Ovary (tissue), 9 donors: Measurements from ENCODE around the gene CEP131. TPM values are rescaled to one million over a fixed set of nuclear protein-coding genes. Genes with fewer than 3 reads are reported as not detected.

Experiments
- DNase-seq, 5 donors: peaks; one replicate each; pipeline ENCODE4 v3.0.0-alpha.2; 2019 to 2020
- H3K27ac ChIP-seq, 2 donors: fragments of 200-600 bp; one replicate each; pipeline versions ENCODE4 v1.5.1 to v1.8.0; 2019 to 2022
- H3K27me3 ChIP-seq: fragments of 200-600 bp; one replicate; pipeline ENCODE4 v1.8.0; 2022
- H3K36me3 ChIP-seq: fragments of 200-600 bp; sonication (generic); one replicate; pipeline ENCODE4 v1.5.1; 2019
- H3K4me1 ChIP-seq: one replicate; pipeline ENCODE4 v1.8.1; 2013; ENCODE audit warnings: mild to moderate bottlenecking, moderate library complexity; ENCODE audit not compliant: insufficient read depth
- H3K4me3 ChIP-seq: fragments of 200-600 bp; sonication (generic); one replicate; pipeline ENCODE4 v1.5.1; 2017
- H3K9me3 ChIP-seq, 2 donors: fragments of 200-600 bp in 1 of 2; sonication (generic) in 1 of 2; one replicate each; pipeline versions ENCODE4 v1.5.1 to v1.8.1; 2013 to 2019; ENCODE audit warnings: mild to moderate bottlenecking in 1 of 2, moderate library complexity in 1 of 2
- CTCF ChIP-seq, 3 donors: fragments of 450-650 bp in 2 of 3; fragments of 200-600 bp in 1 of 3; IDR thresholded peaks; one replicate each; pipeline versions ENCODE4 v1.5.1 to v1.8.0; 2016 to 2022; ENCODE audit warnings: antibody characterized with exemption in 3 of 3, mild to moderate bottlenecking in 1 of 3
- EP300 ChIP-seq: sonication (generic); formaldehyde crosslinking; IDR thresholded peaks from one replicate; pipeline ENCODE4 v1.6.1; 2017; ENCODE audit warnings: antibody characterized with exemption
- POLR2A ChIP-seq: fragments of 450-650 bp; IDR thresholded peaks from one replicate; pipeline ENCODE4 v1.6.1; 2017; ENCODE audit warnings: antibody characterized with exemption, mild to moderate bottlenecking, moderate library complexity
- WGBS, 3 donors: extraction: QIAGEN DNeasy Blood & Tissue Kit in 1 of 3; methylation state at CpG; one replicate each; pipeline versions ENCODE4 v1.1.5 to v1.1.7; 2013 to 2017; 5-methylcytosine and 5-hydroxymethylcytosine counted together
- intact Hi-C, 4 donors: fragments of 100-400 bp; cut with DNase I; formaldehyde crosslinking; loops; one replicate each; pipeline versions ENCODE4 v1.11.0 to v1.15.1; 2022 to 2023
- polyA plus RNA-seq, 2 donors: library from polyadenylated mRNA; stranded (reverse); fragments of 200-250 nt in 1 of 2; fragments of 350-450 nt in 1 of 2; fragmentation: Illumina TruSeq in 1 of 2; extraction: RNeasy Lipid Tissue Mini Kit (QIAGEN cat#74804) in 1 of 2; gene quantifications; one replicate each; pipeline ENCODE4 v1.2.3, GENCODE V29; 2013 to 2014
- total RNA-seq, 7 donors: library from RNA; depleted of rRNA in 2 of 7; stranded (reverse); fragments of >200 nt in 2 of 7; fragmentation: NEBNext Ultra II Directional in 3 of 7; extraction: Animal tissue kit (Norgen Biotek cat#: 25700) in 3 of 7; gene quantifications; one replicate each; pipeline versions ENCODE4 v1.1.0 to v1.2.4, GENCODE V29; 2016 to 2023
- donor health status: DM: no; HTN: no; CAD: no; lungs with moderate emphysema.
- donor health status: DM: no; HTN: no; CAD: no.
- donor health status: Bipolar disorder and iron deficiency.
- donor health status: DM: yes; HTN: yes; CAD: no.
- donor health status: DM: no; HTN: no; CAD: no.
- donor health status: DM: yes; HTN: yes; CAD: no.

The CEP131 gene
- total and polyA plus RNA-seq, 9 donors = 0.22 to 10.7 (median 8.8) TPM

DNA sequence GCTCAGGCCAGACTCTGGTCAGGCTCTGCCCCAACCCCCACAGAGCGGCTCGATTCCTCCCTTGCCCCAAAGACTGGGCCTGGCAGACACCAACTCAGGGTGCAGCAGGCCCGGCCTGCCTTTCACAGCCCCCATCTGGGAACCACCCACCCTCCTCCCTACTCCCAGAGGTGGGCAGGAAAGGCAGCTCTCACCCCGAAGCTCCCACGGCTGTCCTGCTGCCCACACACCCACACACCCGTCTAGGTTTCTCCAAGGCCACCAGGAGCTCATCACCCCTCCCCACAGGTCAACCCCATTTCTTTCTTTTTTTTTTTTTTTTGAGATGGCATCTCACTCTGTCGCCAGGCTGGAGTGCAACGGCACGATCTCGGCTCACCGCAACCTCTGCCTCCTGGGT, 3.8 kb downstream of the CEP131 start:
- H3K27ac ChIP-seq = no peak overlapping the region
- WGBS, 3 donors = 85 to 93% (median 88%) methylated on average over 11 of the region's 11 CpGs
- H3K27me3 ChIP-seq = no peaks in the 10 kb centered on the region
- no peak overlapping the region for H3K4me3 ChIP-seq
- DNase-seq = no peak
- TF ChIP-seq EP300 (no peak), POLR2A (no peak), CTCF (IDR thresholded peaks at IDR 0.05) (no peak)
- intact Hi-C loops = no loop called here
- no peaks in the 10 kb centered on the region for H3K9me3 ChIP-seq
- H3K4me1 ChIP-seq = peaks cover 9% of the 10 kb centered on the region
- H3K36me3 ChIP-seq = no peaks in the 10 kb centered on the region

- Histone ChIP-seq H3K27ac (no peak overlapping the region), H3K9me3 (no peaks in the 10 kb centered on the region), H3K4me1 (peaks cover 9% of the 10 kb centered on the region), H3K36me3 (no peaks in the 10 kb centered on the region), H3K4me3 (no peak overlapping the region), H3K27me3 (no peaks in the 10 kb centered on the region)
- DNase-seq = no peak
- TF ChIP-seq EP300 = no peak
- TF ChIP-seq CTCF (IDR thresholded peaks at IDR 0.05) = no peak
- TF ChIP-seq POLR2A = no peak
- intact Hi-C loops = no loop called here
- WGBS, 3 donors = 86 to 90% (median 86%) methylated on average over 13 of the region's 13 CpGs
Measured at GRCh38 chr17:81218459-81218858, 4.3 kb downstream of the CEP131 start.

DNA sequence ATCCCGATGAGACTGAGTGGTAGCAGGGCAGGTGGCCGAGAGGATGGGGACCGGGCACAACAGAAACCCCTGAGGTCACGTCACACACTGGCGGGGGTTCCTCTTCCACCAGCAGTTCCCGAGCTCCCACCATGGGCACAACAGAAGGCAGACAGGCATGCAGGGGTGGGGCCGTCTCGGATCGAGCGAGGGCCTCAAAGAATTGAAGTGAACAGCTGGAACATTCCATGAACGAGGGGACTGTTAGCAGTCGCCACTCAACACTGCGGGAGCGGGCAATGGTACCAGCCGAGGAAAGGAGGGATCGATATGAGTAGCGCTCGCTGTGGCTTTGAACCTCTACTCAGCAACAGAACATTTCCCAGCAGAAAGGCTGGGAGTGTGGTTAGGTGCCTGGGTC, 5.3 kb downstream of the CEP131 start:
- TF ChIP-seq CTCF (IDR thresholded peaks at IDR 0.05) (no peak), POLR2A (no peak), EP300 (no peak)
- Histone ChIP-seq H3K36me3 (no peaks in the 10 kb centered on the region), H3K4me1 (peaks cover 9% of the 10 kb centered on the region), H3K4me3 (no peak overlapping the region), H3K9me3 (no peaks in the 10 kb centered on the region), H3K27ac (no peak overlapping the region), H3K27me3 (no peaks in the 10 kb centered on the region)
- WGBS, 3 donors = 89 to 91% (median 89%) methylated on average over 18 of the region's 18 CpGs
- DNase-seq = no peak
- intact Hi-C loops = no loop called here

DNA sequence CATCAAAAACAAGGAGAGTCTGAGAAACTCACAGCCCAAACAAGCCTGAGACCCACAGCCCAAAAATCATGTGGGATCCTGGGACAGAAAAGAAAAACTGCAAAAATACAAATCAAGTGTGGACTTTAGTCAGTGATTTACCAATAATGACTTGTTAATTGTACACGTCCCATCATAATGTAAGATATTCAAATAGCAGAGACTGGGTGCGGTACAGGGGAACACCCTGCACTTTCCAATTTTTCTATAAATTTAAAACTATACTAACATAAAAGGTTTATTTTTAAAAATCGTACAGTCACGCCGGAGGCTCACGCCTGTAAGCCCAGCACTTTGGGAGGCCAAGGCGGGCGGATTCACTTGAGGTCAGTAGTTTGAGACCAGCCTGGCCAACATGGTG, 8.8 kb downstream of the CEP131 start:
- Histone ChIP-seq H3K27ac (no peak overlapping the region), H3K36me3 (no peaks in the 10 kb centered on the region), H3K4me3 (no peak overlapping the region), H3K27me3 (no peaks in the 10 kb centered on the region), H3K9me3 (no peaks in the 10 kb centered on the region), H3K4me1 (no peaks in the 10 kb centered on the region)
- DNase-seq = no peak
- WGBS, 3 donors = 93 to 95% (median 94%) methylated on average over 8 of the region's 8 CpGs
- intact Hi-C loops = no loop called here
- TF ChIP-seq CTCF (IDR thresholded peaks at IDR 0.05) = no peak
- no peak for TF ChIP-seq EP300
- TF ChIP-seq POLR2A = no peak

DNA sequence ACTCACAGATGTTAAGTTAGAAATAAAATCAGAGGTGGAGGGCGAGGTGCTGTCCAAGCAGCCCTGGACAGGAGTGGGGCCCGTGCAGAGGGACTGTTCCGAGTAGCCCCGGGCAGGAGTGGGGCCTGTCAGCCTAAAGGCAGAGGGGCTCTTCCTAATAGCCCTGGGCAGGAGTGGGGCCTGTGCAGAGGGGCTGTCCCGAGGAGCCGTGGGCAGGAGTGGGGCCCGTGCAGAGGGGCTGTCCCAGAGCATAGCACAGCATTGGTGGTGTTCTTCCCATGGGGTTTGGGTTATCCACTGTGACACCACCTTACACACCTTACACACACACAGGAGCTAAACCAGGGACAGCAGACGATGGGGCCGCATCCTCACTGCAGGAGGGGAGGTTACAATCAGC, 10.4 kb downstream of the CEP131 start:
- Histone ChIP-seq H3K36me3 (no peaks in the 10 kb centered on the region), H3K27me3 (no peaks in the 10 kb centered on the region), H3K4me3 (no peak overlapping the region), H3K27ac (no peak overlapping the region), H3K4me1 (no peaks in the 10 kb centered on the region), H3K9me3 (no peaks in the 10 kb centered on the region)
- intact Hi-C loops = no loop called here
- TF ChIP-seq POLR2A (no peak), CTCF (IDR thresholded peaks at IDR 0.05) (no peak), EP300 (no peak)
- 85 to 95% (median 90%) methylated on average over 9 of the region's 9 CpGs for WGBS, 3 donors
- DNase-seq = no peak
